Panc1 (cell line): ENCODE measurements around the gene ALG9. TPM values are rescaled to one million over a fixed set of nuclear protein-coding genes. Genes with fewer than 3 reads are reported as not detected.

Experiments
- ATAC-seq: fragments of 200-7000 bp; cut with Tn5 transposase; 2 replicates; pipeline ENCODE4 v1.9.1; 2020; ENCODE audit warnings: mild to moderate bottlenecking, moderate library complexity
- BruUV-seq: library from RNA; stranded (reverse); fragments of 400-500 nt; replicated peaks from 2 replicates; lab custom pipeline; 2021; lab: Mats Ljungman, UMichigan
- CTCF ChIA-PET: fragments of 300-600 bp; sonication (Branson Sonifier 250); formaldehyde crosslinking; loops from one replicate; lab custom pipeline; 2022; ENCODE audit warnings: antibody characterized with exemption; lab: Charles Lee
- POLR2A ChIA-PET: fragments of 300-600 bp; sonication (Branson Sonifier 250); formaldehyde crosslinking; loops from one replicate; lab custom pipeline; 2022; ENCODE audit warnings: antibody characterized with exemption; lab: Charles Lee
- DNase-seq: peaks from one replicate; pipeline ENCODE4 v3.0.0-alpha.2; 2010; ENCODE audit warnings: low read depth, low spot score
- H3K27ac ChIP-seq: 2 replicates; pipeline ENCODE4 v1.5.1; 2011; ENCODE audit warnings: mild to moderate bottlenecking, low read length, inconsistent platforms
- H3K27me3 ChIP-seq: fragments of 200-500 bp; sonication (Bioruptor generic); 2 replicates; pipeline ENCODE4 v1.6.0; 2014; ENCODE audit warnings: low read length, inconsistent platforms; ENCODE audit not compliant: control insufficient read depth, insufficient read depth
- H3K36me3 ChIP-seq: fragments of 200-500 bp; sonication (Bioruptor generic); 2 replicates; pipeline ENCODE4 v1.5.1; 2014; ENCODE audit warnings: inconsistent platforms, mild to moderate bottlenecking, low read length, moderate library complexity; ENCODE audit not compliant: control insufficient read depth, insufficient read depth
- H3K4me1 ChIP-seq: 2 replicates; pipeline ENCODE4 v1.5.1; 2011; ENCODE audit warnings: inconsistent platforms, mild to moderate bottlenecking, low read length, moderate library complexity; ENCODE audit not compliant: control insufficient read depth, insufficient read depth
- H3K4me3 ChIP-seq, 2 experiments: 2 replicates each; pipeline ENCODE4 v1.5.1; 2011 to 2012; ENCODE audit warnings: low read depth in 2 of 2, low read length in 2 of 2, mild to moderate bottlenecking in 2 of 2, inconsistent platforms in 1 of 2, moderate library complexity in 1 of 2
- H3K9me3 ChIP-seq: fragments of 200-500 bp; sonication (Bioruptor generic); 2 replicates; pipeline ENCODE4 v1.5.1; 2014; ENCODE audit warnings: low read depth, mild to moderate bottlenecking, inconsistent platforms, low read length, moderate library complexity; ENCODE audit not compliant: control insufficient read depth, insufficient read depth
- POLR2AphosphoS5 ChIP-seq: IDR thresholded peaks from 2 replicates; pipeline ENCODE4 v1.6.1; 2012; ENCODE audit warnings: mild to moderate bottlenecking, low read depth, low read length, moderate library complexity
- SIN3A ChIP-seq: IDR thresholded peaks from 2 replicates; pipeline ENCODE4 v1.6.1; 2012; ENCODE audit warnings: low read depth, mild to moderate bottlenecking, low read length, moderate library complexity, borderline replicate concordance; ENCODE audit not compliant: insufficient read depth
- TCF7L2 ChIP-seq: IDR thresholded peaks from 2 replicates; pipeline ENCODE4 v1.6.1; 2011; ENCODE audit warnings: mild to moderate bottlenecking, low read depth, low read length, inconsistent platforms
- in situ Hi-C: cut with HindIII; loops from 2 replicates; pipeline ENCODE4 v1.10.0; 2016; ENCODE audit warnings: low sequenced_read_pairs, low pct_unique_long_range_greater_than_20kb
- intact Hi-C: fragments of 100-400 bp; cut with micrococcal nuclease; formaldehyde crosslinking; loops from one replicate; pipeline ENCODE4 v1.10.0; 2022; ENCODE audit not compliant: unreplicated experiment
- total RNA-seq: library from RNA; stranded (reverse); gene quantifications from one replicate; pipeline ENCODE4 v1.2.1, GENCODE V29; 2021; ENCODE audit not compliant: unreplicated experiment
- TF ChIP-seq, protein P1 (sequence below), 2 experiments: IDR thresholded peaks; 2 replicates each; pipeline ENCODE4 v1.6.1; 2011 to 2012; ENCODE audit warnings: low read depth in 2 of 2, control low read depth in 1 of 2, low read length in 1 of 2, mild to moderate bottlenecking in 1 of 2, moderate library complexity in 1 of 2; ENCODE audit not compliant: insufficient read depth in 1 of 2
- TF ChIP-seq, protein P2 (sequence below): fragments of 450-650 bp; IDR thresholded peaks from 2 replicates; pipeline ENCODE4 v1.5.1; 2017; ENCODE audit warnings: mild to moderate bottlenecking

The ALG9 gene
- total RNA-seq, 1 experiment from 2014 or later = 27.1 TPM

DNA sequence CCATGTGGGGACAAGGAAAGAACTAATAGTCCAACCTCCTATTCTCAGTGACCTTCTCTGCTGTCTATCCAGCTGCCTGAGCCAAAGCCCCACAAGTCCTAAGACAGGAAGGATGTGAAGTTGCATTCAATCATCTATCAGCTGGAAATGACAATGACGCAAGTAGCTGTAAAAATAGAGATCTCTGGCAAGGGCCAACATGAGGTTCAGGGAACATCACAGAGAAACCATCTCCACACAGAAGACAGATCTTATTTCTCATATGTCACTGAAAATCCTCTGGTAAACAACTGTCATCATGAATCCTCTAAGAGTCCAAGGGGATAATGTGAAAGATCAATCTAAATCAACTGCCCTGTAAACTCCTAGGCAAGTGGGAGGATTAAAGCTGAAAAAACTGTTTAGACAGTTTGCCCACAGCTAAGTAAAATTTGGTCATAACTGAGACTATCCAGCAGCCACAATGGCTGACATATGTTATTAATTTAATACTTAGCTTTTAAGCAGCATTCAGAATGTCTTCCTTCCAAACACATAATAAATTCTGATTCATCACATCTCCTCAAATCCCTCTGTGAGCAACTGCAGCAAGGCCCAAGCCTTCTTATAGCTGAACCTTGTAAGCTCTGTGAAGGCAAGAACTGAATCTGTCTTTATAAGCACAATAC lies 52.1 kb downstream of the ALG9 start:
- intact Hi-C loops (no loop called here), in situ Hi-C loops (no loop called here)
- no peak overlapping the region for H3K27ac ChIP-seq
- ATAC-seq = no peak
- H3K4me3 ChIP-seq = no peak overlapping the region
- CTCF ChIA-PET = no interaction called here
- TF ChIP-seq SIN3A (no peak), POLR2AphosphoS5 (no peak), TCF7L2 (no peak)
- TF ChIP-seq, protein P1, sequence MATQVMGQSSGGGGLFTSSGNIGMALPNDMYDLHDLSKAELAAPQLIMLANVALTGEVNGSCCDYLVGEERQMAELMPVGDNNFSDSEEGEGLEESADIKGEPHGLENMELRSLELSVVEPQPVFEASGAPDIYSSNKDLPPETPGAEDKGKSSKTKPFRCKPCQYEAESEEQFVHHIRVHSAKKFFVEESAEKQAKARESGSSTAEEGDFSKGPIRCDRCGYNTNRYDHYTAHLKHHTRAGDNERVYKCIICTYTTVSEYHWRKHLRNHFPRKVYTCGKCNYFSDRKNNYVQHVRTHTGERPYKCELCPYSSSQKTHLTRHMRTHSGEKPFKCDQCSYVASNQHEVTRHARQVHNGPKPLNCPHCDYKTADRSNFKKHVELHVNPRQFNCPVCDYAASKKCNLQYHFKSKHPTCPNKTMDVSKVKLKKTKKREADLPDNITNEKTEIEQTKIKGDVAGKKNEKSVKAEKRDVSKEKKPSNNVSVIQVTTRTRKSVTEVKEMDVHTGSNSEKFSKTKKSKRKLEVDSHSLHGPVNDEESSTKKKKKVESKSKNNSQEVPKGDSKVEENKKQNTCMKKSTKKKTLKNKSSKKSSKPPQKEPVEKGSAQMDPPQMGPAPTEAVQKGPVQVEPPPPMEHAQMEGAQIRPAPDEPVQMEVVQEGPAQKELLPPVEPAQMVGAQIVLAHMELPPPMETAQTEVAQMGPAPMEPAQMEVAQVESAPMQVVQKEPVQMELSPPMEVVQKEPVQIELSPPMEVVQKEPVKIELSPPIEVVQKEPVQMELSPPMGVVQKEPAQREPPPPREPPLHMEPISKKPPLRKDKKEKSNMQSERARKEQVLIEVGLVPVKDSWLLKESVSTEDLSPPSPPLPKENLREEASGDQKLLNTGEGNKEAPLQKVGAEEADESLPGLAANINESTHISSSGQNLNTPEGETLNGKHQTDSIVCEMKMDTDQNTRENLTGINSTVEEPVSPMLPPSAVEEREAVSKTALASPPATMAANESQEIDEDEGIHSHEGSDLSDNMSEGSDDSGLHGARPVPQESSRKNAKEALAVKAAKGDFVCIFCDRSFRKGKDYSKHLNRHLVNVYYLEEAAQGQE (IDR thresholded peaks at IDR 0.05; ENCODE audit: insufficient read depth in 1 of 2, low read depth in 2 of 2, low read length in 1 of 2) = no peak
- TF ChIP-seq, protein P2, sequence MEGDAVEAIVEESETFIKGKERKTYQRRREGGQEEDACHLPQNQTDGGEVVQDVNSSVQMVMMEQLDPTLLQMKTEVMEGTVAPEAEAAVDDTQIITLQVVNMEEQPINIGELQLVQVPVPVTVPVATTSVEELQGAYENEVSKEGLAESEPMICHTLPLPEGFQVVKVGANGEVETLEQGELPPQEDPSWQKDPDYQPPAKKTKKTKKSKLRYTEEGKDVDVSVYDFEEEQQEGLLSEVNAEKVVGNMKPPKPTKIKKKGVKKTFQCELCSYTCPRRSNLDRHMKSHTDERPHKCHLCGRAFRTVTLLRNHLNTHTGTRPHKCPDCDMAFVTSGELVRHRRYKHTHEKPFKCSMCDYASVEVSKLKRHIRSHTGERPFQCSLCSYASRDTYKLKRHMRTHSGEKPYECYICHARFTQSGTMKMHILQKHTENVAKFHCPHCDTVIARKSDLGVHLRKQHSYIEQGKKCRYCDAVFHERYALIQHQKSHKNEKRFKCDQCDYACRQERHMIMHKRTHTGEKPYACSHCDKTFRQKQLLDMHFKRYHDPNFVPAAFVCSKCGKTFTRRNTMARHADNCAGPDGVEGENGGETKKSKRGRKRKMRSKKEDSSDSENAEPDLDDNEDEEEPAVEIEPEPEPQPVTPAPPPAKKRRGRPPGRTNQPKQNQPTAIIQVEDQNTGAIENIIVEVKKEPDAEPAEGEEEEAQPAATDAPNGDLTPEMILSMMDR = no peak
- no peaks in the 10 kb centered on the region for H3K9me3 ChIP-seq
- H3K4me1 ChIP-seq = no peaks in the 10 kb centered on the region
- no peaks in the 10 kb centered on the region for H3K36me3 ChIP-seq
- no peaks in the 10 kb centered on the region for H3K27me3 ChIP-seq
- BruUV-seq = no TSS peak
- no peak for DNase-seq
- POLR2A ChIA-PET = no interaction called here

DNA sequence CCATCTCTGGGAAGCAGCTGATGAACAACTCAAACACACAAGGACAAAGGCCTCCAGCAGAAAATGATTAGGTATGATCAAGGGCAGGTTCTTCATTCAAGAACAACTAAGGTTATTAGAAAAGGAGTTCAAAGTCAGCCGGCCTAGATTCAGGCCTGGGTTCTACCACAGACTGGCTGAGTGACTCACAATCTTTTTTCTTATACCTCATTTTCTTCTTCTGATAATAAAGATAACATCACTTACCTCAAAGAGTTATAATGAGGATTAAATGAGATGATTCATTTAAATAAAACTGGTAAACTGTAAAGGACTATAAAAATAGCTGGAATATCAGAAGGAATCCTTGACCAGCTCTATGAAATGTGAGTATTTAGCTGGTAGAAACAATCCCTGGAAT lies 55.9 kb downstream of the ALG9 start:
- Histone ChIP-seq H3K4me1 (no peaks in the 10 kb centered on the region), H3K36me3 (no peaks in the 10 kb centered on the region), H3K27me3 (no peaks in the 10 kb centered on the region), H3K9me3 (no peaks in the 10 kb centered on the region), H3K27ac (no peak overlapping the region), H3K4me3 (no peak overlapping the region)
- in situ Hi-C loops (no loop called here), intact Hi-C loops (no loop called here)
- no TSS peak for BruUV-seq
- DNase-seq (no peak), ATAC-seq (no peak)
- TF ChIP-seq, protein P1 (IDR thresholded peaks at IDR 0.05; ENCODE audit: insufficient read depth in 1 of 2, low read depth in 2 of 2, low read length in 1 of 2) = no peak
- TF ChIP-seq TCF7L2 = no peak
- no peak for TF ChIP-seq POLR2AphosphoS5
- no peak for TF ChIP-seq SIN3A
- TF ChIP-seq, protein P2 = no peak
- CTCF ChIA-PET = no interaction called here
- POLR2A ChIA-PET = no interaction called here
